ENCODE results near the gene VPS51. TPM values are rescaled to one million over a fixed set of nuclear protein-coding genes. Genes with fewer than 3 reads are reported as not detected.

Gene VPS51
- total and polyA plus RNA-seq, 9 of the 15 experiments (the other 6 are each of a cell fraction or from before 2014, with no cell fraction given) = 1.8 to 143 (median 46.8) TPM

DNA sequence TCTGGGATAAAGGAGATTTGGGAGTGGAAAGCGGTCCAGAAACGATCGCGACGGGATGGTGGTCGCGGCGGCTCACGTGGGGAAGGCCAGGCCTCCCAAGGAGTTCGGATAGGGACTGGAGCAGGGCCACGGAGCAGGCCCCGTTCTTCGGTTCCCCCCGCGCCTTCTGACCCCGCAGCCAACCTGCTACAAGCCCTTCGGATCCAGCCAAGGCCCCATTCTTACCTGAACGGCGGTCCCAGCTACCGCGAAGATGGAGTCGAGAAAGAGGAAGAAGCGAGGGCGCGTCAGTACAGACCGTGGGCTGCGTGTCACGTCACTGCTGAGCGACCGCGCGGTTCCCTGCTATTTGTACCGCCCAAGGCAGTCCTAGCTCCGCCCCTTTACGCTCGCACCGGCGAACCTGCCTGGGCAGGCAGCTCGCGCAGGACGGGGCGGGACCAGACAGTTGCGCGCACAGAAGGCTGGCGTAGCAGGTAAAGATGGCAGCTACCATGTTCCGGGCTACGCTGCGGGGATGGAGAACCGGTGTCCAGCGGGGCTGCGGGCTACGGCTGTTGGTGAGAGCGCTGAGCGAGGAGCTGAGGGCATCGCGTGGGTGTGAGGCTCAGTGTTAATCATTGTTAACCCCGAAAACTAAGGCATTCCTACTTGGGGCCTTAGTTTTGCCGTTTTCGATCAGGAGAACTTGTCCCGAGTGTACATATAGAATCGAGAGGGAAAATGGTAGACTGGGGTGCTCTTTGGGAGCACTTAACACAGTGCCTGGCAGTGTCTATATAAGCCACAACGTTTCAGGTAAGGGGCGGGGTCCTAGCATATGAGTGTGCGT, 26.1 kb downstream of the VPS51 start, which contains the start of the genes FAU and MRPL49 (continued):
- TF ChIP-seq, protein P1, sequence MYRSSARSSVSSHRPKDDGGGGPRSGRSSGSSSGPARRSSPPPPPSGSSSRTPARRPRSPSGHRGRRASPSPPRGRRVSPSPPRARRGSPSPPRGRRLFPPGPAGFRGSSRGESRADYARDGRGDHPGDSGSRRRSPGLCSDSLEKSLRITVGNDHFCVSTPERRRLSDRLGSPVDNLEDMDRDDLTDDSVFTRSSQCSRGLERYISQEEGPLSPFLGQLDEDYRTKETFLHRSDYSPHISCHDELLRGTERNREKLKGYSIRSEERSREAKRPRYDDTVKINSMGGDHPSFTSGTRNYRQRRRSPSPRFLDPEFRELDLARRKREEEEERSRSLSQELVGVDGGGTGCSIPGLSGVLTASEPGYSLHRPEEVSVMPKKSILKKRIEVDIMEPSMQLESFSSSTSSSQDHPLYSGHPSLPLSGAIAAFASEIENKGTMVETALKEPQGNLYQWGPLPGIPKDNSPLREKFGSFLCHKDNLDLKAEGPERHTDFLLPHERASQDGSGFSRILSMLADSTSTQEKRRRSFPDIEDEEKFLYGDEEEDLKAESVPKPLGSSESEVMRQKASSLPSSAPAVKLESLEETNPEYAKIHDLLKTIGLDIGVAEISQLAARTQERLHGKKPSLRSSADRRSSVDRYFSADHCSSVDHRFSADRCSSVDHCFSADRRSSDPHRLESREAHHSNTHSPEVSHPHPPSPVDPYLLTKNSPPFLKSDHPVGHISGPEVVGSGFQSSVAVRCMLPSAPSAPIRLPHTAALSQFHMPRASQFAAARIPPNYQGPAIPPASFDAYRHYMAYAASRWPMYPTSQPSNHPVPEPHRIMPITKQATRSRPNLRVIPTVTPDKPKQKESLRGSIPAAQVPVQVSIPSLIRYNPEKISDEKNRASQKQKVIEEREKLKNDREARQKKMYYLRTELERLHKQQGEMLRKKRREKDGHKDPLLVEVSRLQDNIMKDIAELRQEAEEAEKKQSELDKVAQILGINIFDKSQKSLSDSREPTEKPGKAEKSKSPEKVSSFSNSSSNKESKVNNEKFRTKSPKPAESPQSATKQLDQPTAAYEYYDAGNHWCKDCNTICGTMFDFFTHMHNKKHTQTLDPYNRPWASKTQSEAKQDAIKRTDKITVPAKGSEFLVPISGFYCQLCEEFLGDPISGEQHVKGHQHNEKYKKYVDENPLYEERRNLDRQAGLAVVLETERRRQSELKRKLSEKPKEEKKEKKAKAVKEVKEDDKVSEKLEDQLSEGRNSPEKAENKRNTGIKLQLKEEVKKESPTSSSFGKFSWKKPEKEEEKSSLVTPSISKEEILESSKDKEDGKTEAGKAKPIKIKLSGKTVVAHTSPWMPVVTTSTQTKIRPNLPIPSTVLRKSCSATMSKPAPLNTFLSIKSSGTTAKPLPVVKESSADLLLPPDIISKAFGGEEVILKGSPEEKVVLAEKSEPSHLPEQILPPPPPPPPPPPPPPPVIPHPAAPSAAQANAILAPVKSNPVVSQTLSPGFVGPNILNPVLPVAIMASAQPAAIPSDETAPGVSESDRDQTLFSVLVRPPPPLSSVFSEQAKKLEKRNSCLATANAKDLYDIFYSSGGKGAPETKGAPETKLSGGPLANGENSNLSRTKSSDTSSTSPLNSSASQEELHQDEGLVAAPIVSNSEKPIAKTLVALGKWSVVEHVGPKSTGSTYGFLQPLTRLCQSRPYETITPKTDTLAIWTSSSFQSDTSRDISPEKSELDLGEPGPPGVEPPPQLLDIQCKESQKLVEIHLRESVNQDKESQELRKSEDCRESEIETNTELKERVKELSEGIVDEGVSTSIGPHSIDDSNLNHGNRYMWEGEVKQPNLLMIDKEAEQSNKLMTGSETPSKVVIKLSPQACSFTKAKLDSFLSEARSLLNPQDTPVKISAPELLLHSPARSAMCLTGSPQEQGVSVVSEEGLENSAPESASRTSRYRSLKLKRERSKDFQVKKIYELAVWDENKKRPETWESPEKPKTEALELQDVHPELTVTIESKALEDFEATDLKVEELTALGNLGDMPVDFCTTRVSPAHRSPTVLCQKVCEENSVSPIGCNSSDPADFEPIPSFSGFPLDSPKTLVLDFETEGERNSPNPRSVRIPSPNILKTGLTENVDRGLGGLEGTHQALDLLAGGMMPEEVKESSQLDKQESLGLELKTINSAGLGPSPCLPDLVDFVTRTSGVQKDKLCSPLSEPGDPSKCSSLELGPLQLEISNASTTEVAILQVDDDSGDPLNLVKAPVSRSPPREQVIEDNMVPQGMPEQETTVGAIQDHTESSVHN (IDR thresholded peaks at IDR 0.05; ENCODE audit: borderline replicate concordance in 1 of 2, low read depth in 1 of 2) = no peak
- no peak for TF ChIP-seq SRSF9 (IDR thresholded peaks at IDR 0.05; ENCODE audit: borderline replicate concordance, low read depth, low read length)
- no peak for TF ChIP-seq RFX5 (IDR thresholded peaks at IDR 0.05; ENCODE audit: low read depth, low read length)
- TF ChIP-seq ZNF253 (CRISPR knock-in tag; conservative IDR thresholded peaks at IDR 0.05) = no peak
- TF ChIP-seq SAP30 (IDR thresholded peaks at IDR 0.05; ENCODE audit: borderline replicate concordance, insufficient read depth, low read depth, low read length, poor library complexity, severe bottlenecking) = peak; percentile 53
- TF ChIP-seq MTA2 (IDR thresholded peaks at IDR 0.05; ENCODE audit: low read depth) = no peak
- no peak for TF ChIP-seq RFX1 (IDR thresholded peaks at IDR 0.05)
- no peak for TF ChIP-seq CEBPG (CRISPR knock-in tag; IDR thresholded peaks at IDR 0.05)
- TF ChIP-seq CEBPG (tag; conservative IDR thresholded peaks at IDR 0.05 in 1 of 2, IDR thresholded peaks at IDR 0.05 in 1 of 2) = no peak
- no peak for TF ChIP-seq RBM25 (IDR thresholded peaks at IDR 0.05; ENCODE audit: low read depth, low read length, severe bottlenecking)
- no peak for TF ChIP-seq PCBP1 (IDR thresholded peaks at IDR 0.05; ENCODE audit: low read depth, low read length, poor library complexity, severe bottlenecking)
- TF ChIP-seq ZNF583 (CRISPR knock-in tag; IDR thresholded peaks at IDR 0.05) = no peak
- no peak for TF ChIP-seq ZNF696 (CRISPR knock-in tag; conservative IDR thresholded peaks at IDR 0.05)
- TF ChIP-seq, protein P2, sequence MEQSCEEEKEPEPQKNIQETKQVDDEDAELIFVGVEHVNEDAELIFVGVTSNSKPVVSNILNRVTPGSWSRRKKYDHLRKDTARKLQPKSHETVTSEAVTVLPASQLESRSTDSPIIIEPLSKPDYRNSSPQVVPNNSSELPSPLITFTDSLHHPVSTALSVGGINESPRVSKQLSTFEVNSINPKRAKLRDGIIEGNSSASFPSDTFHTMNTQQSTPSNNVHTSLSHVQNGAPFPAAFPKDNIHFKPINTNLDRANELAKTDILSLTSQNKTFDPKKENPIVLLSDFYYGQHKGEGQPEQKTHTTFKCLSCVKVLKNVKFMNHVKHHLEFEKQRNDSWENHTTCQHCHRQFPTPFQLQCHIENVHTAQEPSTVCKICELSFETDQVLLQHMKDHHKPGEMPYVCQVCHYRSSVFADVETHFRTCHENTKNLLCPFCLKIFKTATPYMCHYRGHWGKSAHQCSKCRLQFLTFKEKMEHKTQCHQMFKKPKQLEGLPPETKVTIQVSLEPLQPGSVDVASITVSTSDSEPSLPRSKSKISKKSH (CRISPR knock-in tag; IDR thresholded peaks at IDR 0.05) = no peak
- TF ChIP-seq FOXJ2 (tag; IDR thresholded peaks at IDR 0.05) = no peak
- TF ChIP-seq ZNF408 (CRISPR knock-in tag; IDR thresholded peaks at IDR 0.05; ENCODE audit: low read depth) = no peak
- TF ChIP-seq, protein P3, sequence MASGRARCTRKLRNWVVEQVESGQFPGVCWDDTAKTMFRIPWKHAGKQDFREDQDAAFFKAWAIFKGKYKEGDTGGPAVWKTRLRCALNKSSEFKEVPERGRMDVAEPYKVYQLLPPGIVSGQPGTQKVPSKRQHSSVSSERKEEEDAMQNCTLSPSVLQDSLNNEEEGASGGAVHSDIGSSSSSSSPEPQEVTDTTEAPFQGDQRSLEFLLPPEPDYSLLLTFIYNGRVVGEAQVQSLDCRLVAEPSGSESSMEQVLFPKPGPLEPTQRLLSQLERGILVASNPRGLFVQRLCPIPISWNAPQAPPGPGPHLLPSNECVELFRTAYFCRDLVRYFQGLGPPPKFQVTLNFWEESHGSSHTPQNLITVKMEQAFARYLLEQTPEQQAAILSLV (tag; IDR thresholded peaks at IDR 0.05) = no peak

Data from K562 (cell line).